Endothelial cell of umbilical vein (primary cell): ENCODE results near the gene KIFC3. TPM values are rescaled to one million over a fixed set of nuclear protein-coding genes. Genes with fewer than 3 reads are reported as not detected.

Source experiments
- BruUV-seq: library from RNA; stranded (reverse); fragments of 400-500 nt; replicated peaks from 2 replicates; lab custom pipeline; 2021; lab: Mats Ljungman, UMichigan
- CTCF ChIA-PET: fragments of 300-600, 350-600 bp; sonication (Branson Sonifier 250); formaldehyde crosslinking; loops from one replicate; lab custom pipeline; 2021; ENCODE audit warnings: antibody characterized with exemption, inconsistent platforms; lab: Charles Lee
- POLR2A ChIA-PET: fragments of 300-600, 350-600 bp; sonication (Branson Sonifier 250); formaldehyde crosslinking; loops from one replicate; lab custom pipeline; 2021; ENCODE audit warnings: antibody characterized with exemption, inconsistent platforms; lab: Charles Lee
- DNase-seq: peaks from one replicate; pipeline ENCODE4 v3.0.0-alpha.2; 2011; ENCODE audit warnings: low read depth, low spot score
- FAIRE-seq: peaks from 2 replicates; lab custom pipeline; 2011; peaks lifted over from hg19 to GRCh38; lab: Jason Lieb, UNC
- H2AFZ ChIP-seq: 2 replicates; pipeline ENCODE4 v1.6.0; 2012; ENCODE audit warnings: low read depth, low read length, control low read depth, inconsistent platforms
- H3K27ac ChIP-seq: 2 replicates; pipeline ENCODE4 v1.5.1; 2011; ENCODE audit warnings: low read depth, mild to moderate bottlenecking, control low read depth, low read length, moderate library complexity; ENCODE audit not compliant: insufficient read depth
- H3K27me3 ChIP-seq, 2 experiments: 2 replicates each; pipeline versions ENCODE4 v1.6.0 to v1.6.1; 2011; ENCODE audit warnings: low read length in 2 of 2, mixed read lengths in 1 of 2; ENCODE audit not compliant: control insufficient read depth in 2 of 2, insufficient read depth in 2 of 2
- H3K36me3 ChIP-seq, 2 experiments: 2 replicates in 1 of 2; 3 replicates in 1 of 2; pipeline ENCODE4 v1.5.1; 2011; ENCODE audit warnings: low read length in 2 of 2, mild to moderate bottlenecking in 1 of 2, moderate library complexity in 1 of 2; ENCODE audit not compliant: control insufficient read depth in 2 of 2, insufficient read depth in 2 of 2; ENCODE audit errors: extremely low read depth in 1 of 2
- H3K4me1 ChIP-seq: 3 replicates; pipeline ENCODE4 v1.5.1; 2011; ENCODE audit warnings: mild to moderate bottlenecking, low read length; ENCODE audit not compliant: control insufficient read depth, insufficient read depth; ENCODE audit errors: extremely low read depth
- H3K4me2 ChIP-seq: 2 replicates; pipeline ENCODE4 v1.6.1; 2011; ENCODE audit warnings: low read length, control low read depth, mixed read lengths; ENCODE audit not compliant: insufficient read depth
- H3K4me3 ChIP-seq, 3 experiments: fragments of 200-600 bp in 1 of 3; sonication (generic), shearing (Covaris generic) in 1 of 3; replicated peaks in 1 of 3; 2 replicates each; pipeline ENCODE4 v1.5.1; 2011 to 2016; ENCODE audit warnings: control low read depth in 3 of 3, low read length in 3 of 3, mild to moderate bottlenecking in 2 of 3, inconsistent platforms in 1 of 3, low read depth in 1 of 3, moderate library complexity in 1 of 3; ENCODE audit not compliant: insufficient read depth in 1 of 3
- H3K79me2 ChIP-seq: 2 replicates; pipeline ENCODE4 v1.6.0; 2012; ENCODE audit warnings: low read length, inconsistent platforms; ENCODE audit not compliant: control insufficient read depth, insufficient read depth
- H3K9ac ChIP-seq: replicated peaks from 2 replicates; pipeline ENCODE3; 2011; ENCODE audit warnings: low read length, control low read depth; ENCODE audit not compliant: insufficient read depth; ENCODE audit errors: extremely low read depth
- H3K9me1 ChIP-seq: replicated peaks from 3 replicates; pipeline ENCODE4 v1.6.0; 2011; ENCODE audit warnings: mild to moderate bottlenecking, low read length; ENCODE audit not compliant: control insufficient read depth, insufficient read depth; ENCODE audit errors: extremely low read depth
- H3K9me3 ChIP-seq: replicated peaks from 2 replicates; pipeline ENCODE4 v1.5.1; 2012; ENCODE audit warnings: low read length, inconsistent platforms; ENCODE audit not compliant: control insufficient read depth, insufficient read depth
- H4K20me1 ChIP-seq: replicated peaks from 2 replicates; pipeline ENCODE3; 2011; ENCODE audit warnings: mild to moderate bottlenecking, low read length; ENCODE audit not compliant: control insufficient read depth, insufficient read depth; ENCODE audit errors: extremely low read depth
- EZH2 ChIP-seq: IDR thresholded peaks from 2 replicates; pipeline ENCODE4 v1.6.1; 2012; ENCODE audit warnings: borderline replicate concordance, low read depth, mild to moderate bottlenecking, moderate library complexity, low read length, inconsistent platforms; ENCODE audit not compliant: severe bottlenecking
- FOS ChIP-seq: IDR thresholded peaks from 2 replicates; pipeline ENCODE4 v1.6.1; 2011; ENCODE audit warnings: mild to moderate bottlenecking, low read length, moderate library complexity, borderline replicate concordance; ENCODE audit not compliant: insufficient read depth
- GATA2 ChIP-seq: IDR thresholded peaks from 2 replicates; pipeline ENCODE4 v1.7.0; 2011; ENCODE audit warnings: low read depth, mild to moderate bottlenecking, moderate library complexity, mixed read lengths, low read length; ENCODE audit not compliant: insufficient read length, insufficient read depth
- JUN ChIP-seq: IDR thresholded peaks from 2 replicates; pipeline ENCODE4 v1.6.1; 2011; ENCODE audit warnings: borderline replicate concordance, low read depth; ENCODE audit not compliant: insufficient read length, insufficient read depth
- MYC ChIP-seq: IDR thresholded peaks from one replicate; pipeline ENCODE4 v1.6.1; 2011; ENCODE audit warnings: mild to moderate bottlenecking, low read depth, low read length
- POLR2A ChIP-seq: IDR thresholded peaks from 2 replicates; pipeline ENCODE4 v1.6.1; 2012; ENCODE audit warnings: low read depth, mild to moderate bottlenecking, control low read depth, low read length
- POLR2AphosphoS5 ChIP-seq: IDR thresholded peaks from 2 replicates; pipeline ENCODE4 v1.6.1; 2012; ENCODE audit warnings: low read depth, mild to moderate bottlenecking, control low read depth, low read length, moderate library complexity; ENCODE audit not compliant: insufficient read depth
- dilution Hi-C: fragments of 300-500 bp; cut with MboI; formaldehyde crosslinking; loops from one replicate; pipeline ENCODE4 v1.15.0; 2019; ENCODE audit warnings: low sequenced_read_pairs; ENCODE audit not compliant: extremely low pct_ligation_motif_present
- intact Hi-C: fragments of 100-400 bp; cut with micrococcal nuclease; formaldehyde crosslinking; loops from one replicate; pipeline ENCODE4 v1.10.0; 2022
- polyA plus RNA-seq, 4 experiments: library from polyadenylated mRNA; depleted of rRNA in 3 of 4; stranded (reverse) in 3 of 4; unstranded in 1 of 4; fragments of >200 nt; gene quantifications; 2 replicates each; pipeline versions ENCODE4 v1.2.1 to v1.2.3, GENCODE V29; 2011 to 2012; ENCODE audit warnings: missing spikeins in 1 of 4
- total RNA-seq: library from RNA; stranded (reverse); gene quantifications from 2 replicates; pipeline ENCODE4 v1.2.3, GENCODE V29; 2021
- TF ChIP-seq, protein P1 (sequence below), 2 donors: IDR thresholded peaks; 1 replicate in 1 of 2; 2 replicates in 1 of 2; pipeline ENCODE4 v1.5.1; 2011; ENCODE audit warnings: low read length in 2 of 2, mild to moderate bottlenecking in 2 of 2, moderate library complexity in 2 of 2, control low read depth in 1 of 2, inconsistent platforms in 1 of 2, low read depth in 1 of 2; ENCODE audit not compliant: insufficient read depth in 1 of 2; ENCODE audit errors: extremely low read depth in 1 of 2
- TF ChIP-seq, protein P2 (sequence below): IDR thresholded peaks from 2 replicates; pipeline ENCODE4 v1.6.1; 2011; ENCODE audit not compliant: insufficient read depth, insufficient read length

Gene KIFC3
- total and polyA plus RNA-seq, 2 donors (not counting 3 experiments of a cell fraction or from before 2014, with no cell fraction given) = 36.3 to 62.2 TPM

DNA sequence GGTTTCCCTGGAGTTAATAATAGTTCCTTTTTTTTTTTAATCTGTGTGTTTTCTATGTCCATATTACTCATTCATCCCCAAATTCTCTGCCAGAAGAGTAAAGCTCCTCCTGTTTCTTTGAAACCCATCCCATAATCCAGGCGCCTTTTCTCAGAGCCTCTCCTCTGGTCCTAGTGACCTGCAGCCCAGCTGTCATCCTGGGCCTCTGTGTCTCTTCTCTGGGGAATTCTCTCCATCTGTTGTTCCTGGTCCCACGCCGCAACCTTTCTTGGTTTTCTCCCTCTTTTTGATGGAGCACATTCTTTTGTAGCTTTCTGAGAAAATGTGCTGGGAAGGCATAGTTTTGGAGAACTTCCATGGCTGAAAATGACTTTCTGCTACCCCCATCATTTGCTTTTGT lies 56.5 kb downstream of the KIFC3 start:
- dilution Hi-C loops (no loop called here), intact Hi-C loops (no loop called here)
- H3K4me2 ChIP-seq = no peak overlapping the region
- no peaks in the 10 kb centered on the region for H3K9me3 ChIP-seq
- no peaks in the 10 kb centered on the region for H3K27me3 ChIP-seq
- H3K4me3 ChIP-seq = no peak overlapping the region
- BruUV-seq = no TSS peak
- no peaks in the 10 kb centered on the region for H3K9me1 ChIP-seq
- H3K79me2 ChIP-seq = no peaks in the 10 kb centered on the region
- DNase-seq (no peak), FAIRE-seq (no peak)
- H3K27ac ChIP-seq = no peak overlapping the region
- no peak overlapping the region for H2AFZ ChIP-seq
- CTCF ChIA-PET = interaction anchor here (0.9 to 1.8 kb wide), 3 partner anchors 11 to 170 kb away, joined by 3 to 7 read pairs (median 4); no protein-coding TSS in a partner anchor
- POLR2A ChIA-PET = no interaction called here
- no peak overlapping the region for H3K9ac ChIP-seq
- H3K36me3 ChIP-seq = peaks cover 0 to 3% of the 10 kb centered on the region in 2 experiments
- no peaks in the 10 kb centered on the region for H4K20me1 ChIP-seq
- H3K4me1 ChIP-seq = no peaks in the 10 kb centered on the region
- TF ChIP-seq EZH2 = no peak
- TF ChIP-seq GATA2 = no peak
- no peak for TF ChIP-seq POLR2AphosphoS5
- no peak for TF ChIP-seq MYC
- TF ChIP-seq, protein P1, sequence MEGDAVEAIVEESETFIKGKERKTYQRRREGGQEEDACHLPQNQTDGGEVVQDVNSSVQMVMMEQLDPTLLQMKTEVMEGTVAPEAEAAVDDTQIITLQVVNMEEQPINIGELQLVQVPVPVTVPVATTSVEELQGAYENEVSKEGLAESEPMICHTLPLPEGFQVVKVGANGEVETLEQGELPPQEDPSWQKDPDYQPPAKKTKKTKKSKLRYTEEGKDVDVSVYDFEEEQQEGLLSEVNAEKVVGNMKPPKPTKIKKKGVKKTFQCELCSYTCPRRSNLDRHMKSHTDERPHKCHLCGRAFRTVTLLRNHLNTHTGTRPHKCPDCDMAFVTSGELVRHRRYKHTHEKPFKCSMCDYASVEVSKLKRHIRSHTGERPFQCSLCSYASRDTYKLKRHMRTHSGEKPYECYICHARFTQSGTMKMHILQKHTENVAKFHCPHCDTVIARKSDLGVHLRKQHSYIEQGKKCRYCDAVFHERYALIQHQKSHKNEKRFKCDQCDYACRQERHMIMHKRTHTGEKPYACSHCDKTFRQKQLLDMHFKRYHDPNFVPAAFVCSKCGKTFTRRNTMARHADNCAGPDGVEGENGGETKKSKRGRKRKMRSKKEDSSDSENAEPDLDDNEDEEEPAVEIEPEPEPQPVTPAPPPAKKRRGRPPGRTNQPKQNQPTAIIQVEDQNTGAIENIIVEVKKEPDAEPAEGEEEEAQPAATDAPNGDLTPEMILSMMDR (IDR thresholded peaks at IDR 0.05; ENCODE audit: extremely low read depth in 1 of 2, insufficient read depth in 1 of 2, low read depth in 1 of 2, low read length in 2 of 2) = no peak
- TF ChIP-seq, protein P2, sequence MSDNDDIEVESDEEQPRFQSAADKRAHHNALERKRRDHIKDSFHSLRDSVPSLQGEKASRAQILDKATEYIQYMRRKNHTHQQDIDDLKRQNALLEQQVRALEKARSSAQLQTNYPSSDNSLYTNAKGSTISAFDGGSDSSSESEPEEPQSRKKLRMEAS = no peak
- no peak for TF ChIP-seq FOS
- TF ChIP-seq JUN = no peak
- TF ChIP-seq POLR2A = no peak
